RWPE2 (cell line): ENCODE data around the gene ACOT13.
"Not testable (repeated sequence)": the region's sequence is repeated elsewhere in the genome, so short reads cannot be mapped to it uniquely, and the experiment has no call there.

ENCODE experiments used
- ATAC-seq: fragments of 200-7000 bp; cut with Tn5 transposase; 3 replicates; pipeline ENCODE4 v1.9.1; 2021; ENCODE audit warnings: low read depth
- DNase-seq: peaks from one replicate; pipeline ENCODE4 v3.0.0-alpha.2; 2020; ENCODE audit warnings: low spot score
- H3K27ac ChIP-seq: fragments of 450-650 bp; 2 replicates; pipeline ENCODE4 v1.5.1; 2017; ENCODE audit warnings: mild to moderate bottlenecking; ENCODE audit not compliant: poor library complexity, severe bottlenecking
- H3K27me3 ChIP-seq: fragments of 250-450 bp; sonication (Bioruptor Pico); 2 replicates; pipeline ENCODE4 v1.5.1; 2021; ENCODE audit warnings: mild to moderate bottlenecking, moderate library complexity; ENCODE audit not compliant: insufficient read depth, poor library complexity, severe bottlenecking
- H3K36me3 ChIP-seq: fragments of 250-450 bp; sonication (Bioruptor Pico); 2 replicates; pipeline ENCODE4 v1.5.1; 2020; ENCODE audit warnings: low read depth, mild to moderate bottlenecking, moderate library complexity
- H3K4me1 ChIP-seq: fragments of 250-450 bp; sonication (Bioruptor Pico); 2 replicates; pipeline ENCODE4 v1.5.1; 2021; ENCODE audit warnings: mild to moderate bottlenecking, moderate library complexity; ENCODE audit not compliant: insufficient read depth, poor library complexity, severe bottlenecking
- H3K4me3 ChIP-seq: fragments of 250-450 bp; sonication (Bioruptor Pico); 2 replicates; pipeline ENCODE4 v1.5.1; 2021; ENCODE audit warnings: mild to moderate bottlenecking, moderate library complexity; ENCODE audit not compliant: severe bottlenecking
- H3K9me3 ChIP-seq: fragments of 250-450 bp; sonication (Bioruptor Pico); 2 replicates; pipeline ENCODE4 v1.5.1; 2021; ENCODE audit warnings: mild to moderate bottlenecking, moderate library complexity; ENCODE audit not compliant: severe bottlenecking
- TF ChIP-seq, protein P1 (sequence below): fragments of 450-650 bp; IDR thresholded peaks from one replicate; pipeline ENCODE4 v1.5.1; 2017; ENCODE audit warnings: mild to moderate bottlenecking, moderate library complexity; ENCODE audit not compliant: poor library complexity, severe bottlenecking

The ACOT13 gene

DNA sequence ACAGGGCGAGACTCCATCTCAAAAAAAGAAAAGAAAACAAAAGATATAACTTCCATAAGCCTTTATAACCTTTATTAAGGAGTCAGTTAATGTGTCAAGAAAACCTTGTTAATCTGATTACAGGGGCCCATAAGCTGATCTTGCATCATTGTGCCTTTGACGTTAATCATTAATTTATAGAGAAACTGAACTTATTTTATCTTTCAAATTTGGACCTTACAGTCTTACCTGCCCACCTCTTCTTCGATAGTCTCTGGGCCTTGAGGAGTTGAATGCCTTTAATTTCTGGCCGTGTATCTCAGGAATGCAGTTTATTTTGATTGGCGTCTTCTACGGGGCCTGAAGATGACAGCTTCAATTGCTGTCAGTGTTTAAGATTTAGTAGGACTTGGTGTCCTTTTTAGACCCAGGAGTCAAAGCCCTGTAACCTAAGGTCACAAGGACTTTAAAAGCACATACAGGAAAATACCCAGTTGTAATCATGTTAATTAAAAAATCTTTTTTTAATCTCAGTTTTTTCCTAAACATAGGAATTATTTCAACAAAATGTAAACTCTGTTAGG, 5.8 kb downstream of the ACOT13 start:
- DNase-seq (no peak), ATAC-seq (no peak)
- Histone ChIP-seq H3K9me3 (peaks cover 16% of the 10 kb centered on the region), H3K36me3 (no peaks in the 10 kb centered on the region; the same call in 1 of the 2 replicates), H3K4me3 (no peak overlapping the region), H3K4me1 (no peaks in the 10 kb centered on the region), H3K27me3 (no peaks in the 10 kb centered on the region), H3K27ac (no peak overlapping the region)
- TF ChIP-seq, protein P1, sequence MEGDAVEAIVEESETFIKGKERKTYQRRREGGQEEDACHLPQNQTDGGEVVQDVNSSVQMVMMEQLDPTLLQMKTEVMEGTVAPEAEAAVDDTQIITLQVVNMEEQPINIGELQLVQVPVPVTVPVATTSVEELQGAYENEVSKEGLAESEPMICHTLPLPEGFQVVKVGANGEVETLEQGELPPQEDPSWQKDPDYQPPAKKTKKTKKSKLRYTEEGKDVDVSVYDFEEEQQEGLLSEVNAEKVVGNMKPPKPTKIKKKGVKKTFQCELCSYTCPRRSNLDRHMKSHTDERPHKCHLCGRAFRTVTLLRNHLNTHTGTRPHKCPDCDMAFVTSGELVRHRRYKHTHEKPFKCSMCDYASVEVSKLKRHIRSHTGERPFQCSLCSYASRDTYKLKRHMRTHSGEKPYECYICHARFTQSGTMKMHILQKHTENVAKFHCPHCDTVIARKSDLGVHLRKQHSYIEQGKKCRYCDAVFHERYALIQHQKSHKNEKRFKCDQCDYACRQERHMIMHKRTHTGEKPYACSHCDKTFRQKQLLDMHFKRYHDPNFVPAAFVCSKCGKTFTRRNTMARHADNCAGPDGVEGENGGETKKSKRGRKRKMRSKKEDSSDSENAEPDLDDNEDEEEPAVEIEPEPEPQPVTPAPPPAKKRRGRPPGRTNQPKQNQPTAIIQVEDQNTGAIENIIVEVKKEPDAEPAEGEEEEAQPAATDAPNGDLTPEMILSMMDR = no peak

DNA sequence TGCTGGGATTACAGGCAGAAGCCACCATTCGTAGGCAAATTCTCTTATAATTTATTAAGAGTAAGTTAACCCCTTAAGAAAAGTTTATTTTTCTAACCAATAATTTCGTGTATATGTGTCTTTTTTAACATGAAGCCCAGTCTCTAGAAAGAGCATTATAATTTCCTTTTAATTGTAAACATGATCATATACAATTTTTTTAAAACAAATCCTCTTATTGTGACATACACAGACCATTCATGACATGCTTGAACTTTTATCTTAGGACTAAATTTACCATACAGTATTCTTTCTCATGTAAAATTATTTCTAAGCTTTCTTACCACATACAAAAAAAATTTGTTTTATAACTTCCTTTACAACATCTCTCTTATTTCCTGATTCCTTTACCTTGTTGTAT, 6.7 kb downstream of the ACOT13 start:
- ATAC-seq = no peak
- no peak for DNase-seq
- Histone ChIP-seq H3K36me3 (no peaks in the 10 kb centered on the region; the same call in 1 of the 2 replicates), H3K4me1 (no peaks in the 10 kb centered on the region), H3K4me3 (no peak overlapping the region), H3K27ac (no peak overlapping the region), H3K27me3 (no peaks in the 10 kb centered on the region), H3K9me3 (peaks cover 16% of the 10 kb centered on the region)
- TF ChIP-seq, protein P1 = no peak

DNA sequence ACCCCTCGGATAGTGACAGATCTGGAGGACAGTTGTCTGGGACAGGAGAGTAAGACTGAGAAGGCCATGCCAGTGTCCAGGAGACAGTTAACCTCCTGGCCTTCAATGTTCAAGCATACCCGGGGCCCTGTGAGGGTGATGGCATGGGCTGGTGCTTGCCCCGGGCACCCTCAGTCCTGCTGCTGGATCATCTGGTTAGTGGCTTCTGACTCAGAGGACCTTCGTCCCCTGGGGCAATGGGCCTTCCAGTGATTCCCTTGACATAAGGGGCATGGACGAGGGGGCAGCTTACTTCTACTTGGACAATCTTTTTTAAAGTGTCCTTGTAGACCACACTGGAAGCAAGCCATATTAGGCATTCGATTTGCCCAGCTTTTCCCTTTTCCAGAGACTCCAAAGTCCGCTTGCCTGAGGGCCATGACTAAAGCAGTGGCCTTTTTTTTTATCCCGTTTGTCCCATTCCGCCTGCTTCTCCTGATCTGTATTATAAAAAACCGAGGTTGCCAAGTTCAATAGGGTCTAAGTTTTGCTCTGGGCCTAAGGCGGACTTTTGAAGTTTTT, 12.0 kb downstream of the ACOT13 start:
- H3K27ac ChIP-seq, ATAC-seq, H3K36me3 ChIP-seq, H3K4me3 ChIP-seq, H3K27me3 ChIP-seq, H3K4me1 ChIP-seq, DNase-seq, H3K9me3 ChIP-seq: not testable (repeated sequence)

DNA sequence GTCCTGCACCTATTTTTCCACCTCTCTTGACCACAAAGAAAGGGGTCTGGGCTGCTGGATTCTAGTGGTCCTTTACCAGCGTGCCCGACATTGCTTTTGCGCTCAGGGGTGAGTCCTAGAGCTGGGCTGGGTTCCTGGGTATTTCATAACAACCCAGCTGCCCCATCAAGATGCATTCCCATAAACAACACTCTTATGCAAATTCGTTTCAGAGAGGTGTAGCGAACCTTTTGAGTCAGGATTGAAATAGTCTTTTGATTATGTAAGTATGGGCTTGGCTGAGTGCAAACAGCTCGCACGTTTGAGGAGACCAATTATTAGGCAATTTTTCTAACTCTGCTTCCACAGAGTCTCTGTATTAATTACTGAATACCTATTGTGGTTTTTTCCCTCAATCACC, 13.7 kb downstream of the ACOT13 start:
- H3K27me3 ChIP-seq = no peaks in the 10 kb centered on the region
- H3K27ac ChIP-seq = no peak overlapping the region
- H3K9me3 ChIP-seq = no peaks in the 10 kb centered on the region
- no peaks in the 10 kb centered on the region for H3K4me1 ChIP-seq
- DNase-seq (no peak), ATAC-seq (no peak)
- TF ChIP-seq, protein P1 = no peak
- H3K36me3 ChIP-seq = 0 out of 2 replicates have a peak, but pooled peaks cover 3% of the 10 kb centered on the region
- no peak overlapping the region for H3K4me3 ChIP-seq

DNA sequence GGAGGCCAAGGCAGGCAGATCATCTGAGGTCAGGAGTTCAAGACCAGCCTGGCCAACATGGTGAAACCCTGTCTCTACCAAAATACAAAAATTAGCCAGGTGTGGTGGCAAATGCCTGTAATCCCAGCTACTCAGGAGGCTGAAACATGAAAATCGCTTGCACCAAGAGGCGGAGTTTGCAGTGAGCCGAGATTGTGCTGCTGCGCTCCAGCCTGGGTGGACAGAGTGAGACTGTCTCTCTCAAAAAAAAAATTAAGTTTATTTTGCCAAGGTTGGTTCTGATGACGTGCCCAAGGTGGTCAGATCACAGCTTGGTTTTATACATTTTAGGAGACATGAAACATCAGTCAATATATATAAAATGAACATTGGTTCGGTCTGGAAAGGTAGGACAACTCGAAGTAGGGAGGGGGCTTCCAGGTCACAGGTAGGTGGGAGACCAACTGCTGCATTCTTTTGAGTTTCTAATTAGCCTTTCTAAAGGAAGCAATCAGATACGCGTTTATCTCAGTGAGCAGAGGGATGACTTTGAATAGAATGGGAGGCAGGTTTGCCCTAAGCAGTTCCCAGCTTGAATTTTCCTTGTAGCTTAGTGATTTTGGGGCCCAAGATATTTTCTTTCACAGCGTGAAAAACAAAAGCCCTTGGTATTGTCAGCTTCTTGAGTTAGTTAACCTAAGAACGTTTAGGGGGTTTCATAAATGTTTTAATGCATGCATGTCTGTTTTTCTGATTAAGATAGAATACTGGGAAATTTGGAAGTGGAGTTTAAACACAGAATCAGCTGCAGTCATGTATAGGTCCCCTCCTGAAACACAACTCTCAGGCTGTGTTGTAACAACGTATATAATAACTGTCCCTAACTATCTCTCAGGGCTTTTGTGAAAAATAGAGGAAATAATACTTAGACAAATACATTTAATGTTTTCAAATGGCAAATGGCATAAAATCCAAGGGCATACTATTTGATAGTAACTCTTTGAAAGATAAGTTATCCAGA, 16.7 kb downstream of the ACOT13 start:
- Histone ChIP-seq H3K9me3 (no peaks in the 10 kb centered on the region), H3K27me3 (no peaks in the 10 kb centered on the region), H3K4me1 (no peaks in the 10 kb centered on the region), H3K4me3 (no peak overlapping the region), H3K27ac (no peak overlapping the region), H3K36me3 (0 out of 2 replicates have a peak, but pooled peaks cover 3% of the 10 kb centered on the region)
- ATAC-seq (no peak), DNase-seq (no peak)
- TF ChIP-seq, protein P1 = no peak
